ENCODE results near the gene PALB2.
A peak's percentile ranks its signal among the peaks of the same experiment; 100 is the strongest.

The PALB2 gene

DNA sequence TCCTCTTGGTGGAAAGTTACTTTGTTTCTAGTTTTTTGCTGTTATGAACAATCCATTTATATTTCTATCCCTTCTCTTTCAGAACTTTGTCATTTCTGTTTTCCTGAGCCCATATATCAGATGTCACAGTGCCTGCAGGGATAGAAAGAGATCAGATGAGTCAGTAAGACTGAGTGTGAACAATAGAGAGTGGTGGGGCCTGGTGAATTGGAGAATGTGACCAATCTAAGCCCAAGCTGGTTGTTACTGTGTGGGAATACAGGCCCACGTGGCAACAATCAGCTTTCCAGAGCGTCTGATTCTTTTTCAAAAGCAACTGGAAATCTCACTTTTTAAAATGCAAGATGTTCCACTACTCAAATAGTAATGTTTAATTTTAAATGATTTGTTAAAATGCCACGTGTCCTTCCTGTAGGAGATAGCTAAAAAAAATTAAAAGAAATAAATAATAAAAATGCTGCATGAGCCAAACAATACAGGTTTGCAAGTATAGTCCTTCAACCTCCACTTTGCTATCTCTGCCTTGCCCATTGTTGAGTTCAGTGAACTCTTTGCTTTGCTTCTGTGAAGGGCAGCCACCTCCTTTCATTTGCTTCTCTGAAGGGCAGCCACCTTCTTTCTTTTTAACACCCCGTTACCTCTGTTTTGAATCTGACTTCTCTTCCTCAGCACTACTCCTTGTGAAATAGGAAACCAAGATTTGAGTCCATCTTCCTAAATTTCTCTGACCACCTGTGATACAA lies 9.7 kb upstream of the PALB2 start:
- H3K27ac ChIP-seq, result no peak overlapping the region

GRCh38 chr16:23642246-23642774 lies 1.2 kb upstream of the PALB2 start:
- no peaks in the 10 kb centered on the region for H3K9me3 ChIP-seq (ENCODE audit: control insufficient read depth, low read length)
- no peak overlapping the region for H3K9ac ChIP-seq
- H3K27ac ChIP-seq, result no peak overlapping the region
- no peak overlapping the region for H2AFZ ChIP-seq
- TF ChIP-seq, protein P1, sequence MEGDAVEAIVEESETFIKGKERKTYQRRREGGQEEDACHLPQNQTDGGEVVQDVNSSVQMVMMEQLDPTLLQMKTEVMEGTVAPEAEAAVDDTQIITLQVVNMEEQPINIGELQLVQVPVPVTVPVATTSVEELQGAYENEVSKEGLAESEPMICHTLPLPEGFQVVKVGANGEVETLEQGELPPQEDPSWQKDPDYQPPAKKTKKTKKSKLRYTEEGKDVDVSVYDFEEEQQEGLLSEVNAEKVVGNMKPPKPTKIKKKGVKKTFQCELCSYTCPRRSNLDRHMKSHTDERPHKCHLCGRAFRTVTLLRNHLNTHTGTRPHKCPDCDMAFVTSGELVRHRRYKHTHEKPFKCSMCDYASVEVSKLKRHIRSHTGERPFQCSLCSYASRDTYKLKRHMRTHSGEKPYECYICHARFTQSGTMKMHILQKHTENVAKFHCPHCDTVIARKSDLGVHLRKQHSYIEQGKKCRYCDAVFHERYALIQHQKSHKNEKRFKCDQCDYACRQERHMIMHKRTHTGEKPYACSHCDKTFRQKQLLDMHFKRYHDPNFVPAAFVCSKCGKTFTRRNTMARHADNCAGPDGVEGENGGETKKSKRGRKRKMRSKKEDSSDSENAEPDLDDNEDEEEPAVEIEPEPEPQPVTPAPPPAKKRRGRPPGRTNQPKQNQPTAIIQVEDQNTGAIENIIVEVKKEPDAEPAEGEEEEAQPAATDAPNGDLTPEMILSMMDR (IDR thresholded peaks at IDR 0.05), result no peak
- no peaks in the 10 kb centered on the region for H3K36me3 ChIP-seq (ENCODE audit: control insufficient read depth, insufficient read depth, low read length)
- H3K4me3 ChIP-seq (ENCODE audit: low read depth, low read length), result peak overlapping the region; percentile 91
- no peaks in the 10 kb centered on the region for H3K27me3 ChIP-seq (ENCODE audit: control insufficient read depth, insufficient read depth, low read length)
- no peaks in the 10 kb centered on the region for H3K4me1 ChIP-seq
- H3K79me2 ChIP-seq, result peaks cover 22% of the 10 kb centered on the region
- peak overlapping the region; percentile 83 for H3K4me2 ChIP-seq (ENCODE audit: low read length)

More for the DNA sequence above, 9.7 kb upstream of the PALB2 start:
- Histone ChIP-seq H3K4me2 (ENCODE audit: low read length) (no peak overlapping the region), H3K9me3 (ENCODE audit: control insufficient read depth, low read length) (no peaks in the 10 kb centered on the region), H3K4me1 (no peaks in the 10 kb centered on the region), H3K9ac (no peak overlapping the region), H3K36me3 (ENCODE audit: control insufficient read depth, insufficient read depth, low read length) (no peaks in the 10 kb centered on the region), H3K79me2 (peaks cover 32% of the 10 kb centered on the region), H3K27me3 (ENCODE audit: control insufficient read depth, insufficient read depth, low read length) (no peaks in the 10 kb centered on the region), H3K4me3 (ENCODE audit: low read depth, low read length) (no peak overlapping the region), H2AFZ (no peak overlapping the region)
- TF ChIP-seq, protein P1 (IDR thresholded peaks at IDR 0.05), result no peak

DNA sequence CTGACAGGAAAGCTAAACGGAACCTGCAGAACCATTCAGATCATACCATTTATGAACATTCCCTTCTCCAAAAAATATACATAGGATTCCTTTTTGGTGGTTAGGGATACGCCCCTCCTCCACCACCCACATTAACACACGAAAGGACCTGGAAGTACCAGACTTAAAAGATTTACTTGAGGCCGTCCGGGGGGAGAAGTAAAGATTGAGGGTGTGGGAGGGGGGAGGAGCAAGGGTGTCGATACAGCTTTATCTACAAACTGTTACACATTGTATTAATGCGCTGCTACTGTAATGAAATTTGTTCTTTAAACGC lies 537 bp downstream of the PALB2 start:
- no peak overlapping the region for H3K27ac ChIP-seq
- H2AFZ ChIP-seq, result peak overlapping the region; percentile 83
- no peaks in the 10 kb centered on the region for H3K36me3 ChIP-seq (ENCODE audit: control insufficient read depth, insufficient read depth, low read length)

DNA sequence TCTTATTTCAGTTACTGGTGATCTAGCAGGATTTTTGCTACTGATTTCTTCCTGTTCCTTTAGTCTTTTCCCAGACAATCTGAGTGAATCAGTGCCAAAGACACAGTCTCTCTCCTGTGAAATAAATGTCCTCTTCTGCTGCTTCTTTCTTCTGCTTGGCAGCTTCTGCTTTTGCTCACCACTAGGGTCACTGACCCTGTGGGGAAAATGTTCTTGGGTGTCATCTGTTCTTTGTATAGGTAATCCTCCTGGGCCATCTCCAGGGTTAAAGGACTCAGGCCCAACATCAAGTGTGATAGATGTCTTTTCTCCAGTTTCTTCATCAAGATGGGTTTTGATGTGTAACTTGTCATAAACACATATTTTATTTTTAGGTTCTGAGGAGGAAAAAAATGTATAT lies 5.2 kb downstream of the PALB2 start:
- TF ChIP-seq, protein P1 (IDR thresholded peaks at IDR 0.05), result no peak
- Histone ChIP-seq H3K36me3 (ENCODE audit: control insufficient read depth, insufficient read depth, low read length) (no peaks in the 10 kb centered on the region), H3K79me2 (no peaks in the 10 kb centered on the region), H3K4me2 (ENCODE audit: low read length) (no peak overlapping the region), H3K27ac (no peak overlapping the region), H3K9me3 (ENCODE audit: control insufficient read depth, low read length) (no peaks in the 10 kb centered on the region), H3K4me3 (ENCODE audit: low read depth, low read length) (no peak overlapping the region), H2AFZ (no peak overlapping the region), H3K9ac (no peak overlapping the region), H3K27me3 (ENCODE audit: control insufficient read depth, insufficient read depth, low read length) (no peaks in the 10 kb centered on the region), H3K4me1 (no peaks in the 10 kb centered on the region)

More for the DNA sequence above, 537 bp downstream of the PALB2 start:
- Histone ChIP-seq H3K9me3 (ENCODE audit: control insufficient read depth, low read length) (no peaks in the 10 kb centered on the region), H3K9ac (peak overlapping the region; percentile 4), H3K4me2 (ENCODE audit: low read length) (peak overlapping the region; percentile 83), H3K4me1 (no peaks in the 10 kb centered on the region), H3K4me3 (ENCODE audit: low read depth, low read length) (peak overlapping the region; percentile 91), H3K27me3 (ENCODE audit: control insufficient read depth, insufficient read depth, low read length) (no peaks in the 10 kb centered on the region), H3K79me2 (peaks cover 7% of the 10 kb centered on the region)
- TF ChIP-seq, protein P1 (IDR thresholded peaks at IDR 0.05), result no peak

Measured in parathyroid adenoma (tissue), 2 donors.